NCI-H460 (cell line): ENCODE results near the gene CEACAM21. TPM values are rescaled to one million over a fixed set of nuclear protein-coding genes. Genes with fewer than 3 reads are reported as not detected.

Source experiments
- DNase-seq: peaks from one replicate; pipeline ENCODE4 v3.0.0-alpha.2; 2016; ENCODE audit warnings: low read depth; ENCODE audit errors: extremely low read depth
- total RNA-seq: library from RNA; depleted of rRNA; stranded (reverse); fragments of >200 nt; shearing (Covaris generic); gene quantifications from 2 replicates; pipeline ENCODE4 v1.2.3, GENCODE V29; 2014; rRNA removed

The CEACAM21 gene
- total RNA-seq, 1 experiment from 2014 or later, result not detected

- peak; percentile 7 for DNase-seq
Measured at GRCh38 chr19:41616792-41617621, 41.0 kb downstream of the CEACAM21 start.

GRCh38 chr19:41617941-41618730 is 42.2 kb downstream of the CEACAM21 start:
- DNase-seq, result no peak

- no peak for DNase-seq
Measured at GRCh38 chr19:41619018-41619556, 43.1 kb downstream of the CEACAM21 start.

- no peak for DNase-seq
Measured at GRCh38 chr19:41620171-41620570, 44.2 kb downstream of the CEACAM21 start.

- no peak for DNase-seq
Measured at GRCh38 chr19:41621226-41621625, 45.3 kb downstream of the CEACAM21 start.

GRCh38 chr19:41621654-41622053 is 45.7 kb downstream of the CEACAM21 start:
- no peak for DNase-seq

GRCh38 chr19:41623360-41623759 is 47.4 kb downstream of the CEACAM21 start:
- DNase-seq, result no peak

GRCh38 chr19:41624515-41624914 is 48.5 kb downstream of the CEACAM21 start:
- no peak for DNase-seq

GRCh38 chr19:41624937-41625336 is 49.0 kb downstream of the CEACAM21 start:
- DNase-seq, result no peak

- DNase-seq, result no peak
Measured at GRCh38 chr19:41626278-41626677, 50.3 kb downstream of the CEACAM21 start.

GRCh38 chr19:41626877-41627276 is 50.9 kb downstream of the CEACAM21 start, which contains the start of gene CEACAM4:
TSS of gene CEACAM4 (minus strand) at chr19:41627074. CDS start at chr19:41626963, 111 bp downstream.
- no peak for DNase-seq

- DNase-seq, result no peak
Measured at GRCh38 chr19:41627966-41628675, 52.2 kb downstream of the CEACAM21 start.

Other genes starting within 250 kb of the CEACAM21 start
- 4.8 and 9.4 TPM in 2 replicates for gene TGFB1, start 222.2 kb upstream of the CEACAM21 start, total RNA-seq
- 3.1 and 3.9 TPM in 2 replicates for gene B9D2, start 212.0 kb upstream of the CEACAM21 start, total RNA-seq
- 1.8 and 1.9 TPM in 2 replicates for gene TMEM91, start 199.6 kb upstream of the CEACAM21 start, total RNA-seq
- 16.5 and 23.5 TPM in 2 replicates for gene EXOSC5, start 178.8 kb upstream of the CEACAM21 start, total RNA-seq
- 32.5 and 33.6 TPM in 2 replicates for gene BCKDHA, start 178.3 kb upstream of the CEACAM21 start, total RNA-seq
- not detected in 2 replicates for gene B3GNT8, start 148.8 kb upstream of the CEACAM21 start, total RNA-seq
- gene DMAC2, start 136.3 kb upstream of the CEACAM21 start, total RNA-seq, result 27.5 and 30.9 TPM in 2 replicates
- gene ERICH4, start 133.0 kb upstream of the CEACAM21 start, total RNA-seq, result not detected in 2 replicates
- gene CEACAM4, start 50.9 kb downstream of the CEACAM21 start, total RNA-seq, result not detected in 2 replicates
- gene CEACAM7, start 112.1 kb downstream of the CEACAM21 start, total RNA-seq, result not detected in 2 replicates
- not detected in 2 replicates for gene CEACAM5, start 132.5 kb downstream of the CEACAM21 start, total RNA-seq
- gene CEACAM6, start 179.4 kb downstream of the CEACAM21 start, total RNA-seq, result not detected in 2 replicates
- not detected in 2 replicates for gene CEACAM3, start 220.4 kb downstream of the CEACAM21 start, total RNA-seq